ENCODE measurements around the gene ZNF853.

GRCh38 chr7:6589151-6589828 lies 26.1 kb upstream of the ZNF853 start:
- TF ChIP-seq CTCF (IDR thresholded peaks at IDR 0.05), result no peak
- no peak for TF ChIP-seq POLR2A (IDR thresholded peaks at IDR 0.05)
